ENCODE data around the gene AFDN.
"Not testable (repeated sequence)": the region's sequence is repeated elsewhere in the genome, so short reads cannot be mapped to it uniquely, and the experiment has no call there.

AFDN gene

GRCh38 chr6:167960579-167960978 is 133.9 kb downstream of the AFDN start:
- no peak for DNase-seq

GRCh38 chr6:167962711-167963110 is 136.0 kb downstream of the AFDN start:
- no peak for DNase-seq

- no peak for DNase-seq
Observed at GRCh38 chr6:167963589-167964057, 136.9 kb downstream of the AFDN start.

GRCh38 chr6:167965592-167966539 is 139.2 kb downstream of the AFDN start:
- no peak for DNase-seq

GRCh38 chr6:167966540-167966905 is 139.8 kb downstream of the AFDN start:
- DNase-seq = no peak

- peak; percentile 10 to 21 for DNase-seq
Observed at GRCh38 chr6:167968091-167968490, 141.4 kb downstream of the AFDN start.

- no peak for DNase-seq
Observed at GRCh38 chr6:167970230-167970629, 143.5 kb downstream of the AFDN start.

GRCh38 chr6:167972193-167972592 is 145.5 kb downstream of the AFDN start:
- DNase-seq = no peak

GRCh38 chr6:167973148-167973885 is 146.6 kb downstream of the AFDN start:
- no peak for DNase-seq

GRCh38 chr6:167974640-167975344 is 148.1 kb downstream of the AFDN start:
- no peak for DNase-seq

GRCh38 chr6:167975458-167975857 is 148.7 kb downstream of the AFDN start:
- no peak for DNase-seq

- not testable (repeated sequence) for DNase-seq
Observed at GRCh38 chr6:167976116-167976657, 149.5 kb downstream of the AFDN start.

GRCh38 chr6:167976708-167977107 is 150.0 kb downstream of the AFDN start:
- DNase-seq = no peak

GRCh38 chr6:167977717-167978467 is 151.2 kb downstream of the AFDN start:
- DNase-seq = no peak

GRCh38 chr6:167978607-167979006 is 151.9 kb downstream of the AFDN start:
- DNase-seq = no peak

- no peak for DNase-seq
Observed at GRCh38 chr6:167979436-167980139, 152.9 kb downstream of the AFDN start.

- DNase-seq = no peak
Observed at GRCh38 chr6:167980911-167981580, 154.3 kb downstream of the AFDN start.

- no peak for DNase-seq
Observed at GRCh38 chr6:167981916-167982462, 155.3 kb downstream of the AFDN start.

- DNase-seq = no peak
Observed at GRCh38 chr6:167984144-167984719, 157.5 kb downstream of the AFDN start.
